Activated CD8-positive, alpha-beta T cell treated with anti-CD3 and anti-CD28 coated beads, Interleukin-2, amount 10 ng/mL, durations not matched to agents 7 days and 5 days (primary cell): Measurements from ENCODE around the gene SUSD3. TPM values are rescaled to one million over a fixed set of nuclear protein-coding genes. Genes with fewer than 3 reads are reported as not detected.

ENCODE experiments used
- ATAC-seq: fragments of 150-1000 bp; cut with Tn5 transposase; one replicate; pipeline ENCODE4 v1.10.0; 2021; ENCODE audit warnings: moderate library complexity
- CTCF ChIA-PET: fragments of 350-600 bp; sonication (Branson Sonifier 250); formaldehyde crosslinking; loops from one replicate; lab custom pipeline; 2021; ENCODE audit warnings: antibody characterized with exemption; lab: Charles Lee
- POLR2A ChIA-PET: fragments of 350-600 bp; sonication (Branson Sonifier 250); formaldehyde crosslinking; loops from one replicate; lab custom pipeline; 2021; ENCODE audit warnings: antibody characterized with exemption; lab: Charles Lee
- DNase-seq: peaks from one replicate; pipeline ENCODE4 v3.0.0-alpha.2; 2020
- H3K27ac Mint-ChIP-seq: one replicate; pipeline ENCODE4 v1.8.0; 2021; ENCODE audit warnings: mild to moderate bottlenecking, mixed read lengths
- H3K27me3 Mint-ChIP-seq: one replicate; pipeline ENCODE4 v1.8.0; 2021; ENCODE audit warnings: low read depth, mixed read lengths
- H3K36me3 Mint-ChIP-seq: one replicate; pipeline ENCODE4 v1.8.0; 2021; ENCODE audit warnings: low read depth, mixed read lengths
- H3K4me1 Mint-ChIP-seq: one replicate; pipeline ENCODE4 v1.8.0; 2021; ENCODE audit warnings: low read depth, mixed read lengths
- H3K4me3 Mint-ChIP-seq: one replicate; pipeline ENCODE4 v1.8.0; 2021; ENCODE audit warnings: mild to moderate bottlenecking, mixed read lengths
- H3K9me3 Mint-ChIP-seq: one replicate; pipeline ENCODE4 v1.8.0; 2022; ENCODE audit warnings: mixed read lengths; ENCODE audit not compliant: insufficient read depth
- total RNA-seq, 2 experiments: library from RNA; stranded (reverse); gene quantifications; one replicate each; pipeline ENCODE4 v1.2.3, GENCODE V29; 2021

Gene SUSD3
- total RNA-seq, 2 experiments from 2014 or later: 57.9 to 59.6 TPM

DNA sequence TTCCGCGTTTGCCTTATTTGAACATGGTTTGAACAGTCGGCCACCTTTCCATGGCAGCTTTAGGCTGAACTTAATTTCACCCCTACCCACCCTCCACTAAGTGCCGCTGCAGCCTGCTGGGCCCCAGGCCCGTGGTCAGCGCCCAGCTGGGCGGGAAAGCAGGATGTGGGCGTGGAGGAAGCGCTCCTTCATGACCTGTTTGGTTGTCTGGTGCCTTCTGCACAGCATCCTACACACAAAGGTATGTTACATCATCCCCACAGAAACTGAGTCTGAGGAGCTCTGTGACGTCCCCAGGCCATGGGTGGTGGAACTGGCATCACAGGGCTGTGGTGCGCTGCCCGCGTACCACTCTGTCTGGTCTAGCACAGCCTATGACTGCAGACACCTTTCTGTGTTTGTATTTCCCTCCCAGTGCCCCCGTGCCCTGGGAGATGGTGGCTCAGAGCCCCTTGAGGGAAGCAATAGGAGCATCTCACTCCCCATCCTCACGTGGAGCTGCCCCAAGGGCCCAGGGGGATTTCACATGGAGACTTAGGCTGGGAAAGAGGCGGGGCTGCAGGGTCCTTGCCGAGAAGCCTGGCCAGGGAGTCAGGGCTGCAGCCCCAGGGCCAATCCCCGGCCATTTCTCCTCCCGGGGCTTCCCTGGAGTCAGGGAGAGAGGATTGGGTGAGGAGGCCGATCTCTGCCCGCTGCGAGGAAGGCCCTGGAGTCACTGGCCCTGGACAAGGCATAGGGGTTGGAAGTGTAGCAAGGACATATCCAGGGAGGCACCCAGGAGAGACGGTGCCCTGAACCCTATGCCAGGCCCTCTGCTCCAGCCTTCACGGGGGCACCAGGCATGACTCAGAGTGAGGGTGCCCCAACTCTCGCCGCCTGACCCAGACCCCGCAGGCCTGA, 37.5 kb upstream of the SUSD3 start:
- Mint-ChIP-seq H3K4me1 (peaks cover 75% of the 10 kb centered on the region), H3K4me3 (no peak overlapping the region), H3K27me3 (no peaks in the 10 kb centered on the region), H3K9me3 (no peaks in the 10 kb centered on the region), H3K27ac (peak overlapping the region; percentile 87), H3K36me3 (peaks cover 69% of the 10 kb centered on the region)
- ChIA-PET POLR2A (interaction anchor here (0.8 to 1.9 kb wide), 3 partner anchors 9 to 12 kb away, joined by 3 to 9 read pairs (median 3); no protein-coding TSS in a partner anchor), CTCF (interaction anchor here (0.7 to 2.4 kb wide), 6 partner anchors 18 to 282 kb away, joined by 3 to 16 read pairs (median 4); no protein-coding TSS in a partner anchor)
- ATAC-seq (peak; percentile 58), DNase-seq (peak; percentile 79)

GRCh38 chr9:93022066-93022465, 36.4 kb upstream of the SUSD3 start:
- Mint-ChIP-seq H3K36me3 (peaks cover 76% of the 10 kb centered on the region), H3K27ac (peak overlapping the region; percentile 87), H3K9me3 (no peaks in the 10 kb centered on the region), H3K4me1 (peaks cover 85% of the 10 kb centered on the region), H3K27me3 (no peaks in the 10 kb centered on the region), H3K4me3 (no peak overlapping the region)
- ATAC-seq (no peak), DNase-seq (no peak)
- POLR2A ChIA-PET: interaction anchor here (1.9 kb wide), 1 partner anchor 13 kb away, joined by 9 read pairs; no protein-coding TSS in a partner anchor
- CTCF ChIA-PET: no interaction called here

- POLR2A ChIA-PET: no interaction called here
- Mint-ChIP-seq H3K9me3 (no peaks in the 10 kb centered on the region), H3K4me1 (peaks cover 87% of the 10 kb centered on the region), H3K27ac (peak overlapping the region; percentile 76), H3K27me3 (no peaks in the 10 kb centered on the region), H3K36me3 (peaks cover 77% of the 10 kb centered on the region), H3K4me3 (no peak overlapping the region)
- DNase-seq (no peak), ATAC-seq (no peak)
- CTCF ChIA-PET: interaction anchor here (4.1 kb wide), 1 partner anchor 20 kb away, joined by 35 read pairs; no protein-coding TSS in a partner anchor
These were observed 35.6 kb upstream of the SUSD3 start for GRCh38 chr9:93022721-93023520.

- Mint-ChIP-seq H3K4me1 (peaks cover 87% of the 10 kb centered on the region), H3K36me3 (peaks cover 76% of the 10 kb centered on the region), H3K4me3 (no peak overlapping the region), H3K27me3 (no peaks in the 10 kb centered on the region), H3K27ac (peak overlapping the region; percentile 76), H3K9me3 (no peaks in the 10 kb centered on the region)
- DNase-seq (no peak), ATAC-seq (no peak)
- CTCF ChIA-PET: interaction anchor here (4.1 kb wide), 1 partner anchor 21 kb away, joined by 35 read pairs; no protein-coding TSS in a partner anchor
- POLR2A ChIA-PET: no interaction called here
These were observed 35.0 kb upstream of the SUSD3 start for GRCh38 chr9:93023521-93023815.

GRCh38 chr9:93024646-93024910, 33.9 kb upstream of the SUSD3 start:
- peaks cover 88% of the 10 kb centered on the region for H3K4me1 Mint-ChIP-seq

GRCh38 chr9:93024986-93025630, 33.4 kb upstream of the SUSD3 start:
- peaks cover 77% of the 10 kb centered on the region for H3K36me3 Mint-ChIP-seq
- POLR2A ChIA-PET: interaction anchor here (0.6 to 2.0 kb wide), 8 partner anchors 10 to 71 kb away, joined by 3 to 14 read pairs (median 5); partner anchors contain the start of gene CARD19
- DNase-seq (peak; percentile 60), ATAC-seq (peak; percentile 49)
- H3K9me3 Mint-ChIP-seq: no peaks in the 10 kb centered on the region
- no peaks in the 10 kb centered on the region for H3K27me3 Mint-ChIP-seq
- peak overlapping the region; percentile 92 for H3K27ac Mint-ChIP-seq
- CTCF ChIA-PET: interaction anchor here (0.8 to 4.1 kb wide), 10 partner anchors 12 to 84 kb away, joined by 3 to 35 read pairs (median 4); no protein-coding TSS in a partner anchor
- H3K4me3 Mint-ChIP-seq: peak overlapping the region; percentile 24
- H3K4me1 Mint-ChIP-seq: peaks cover 89% of the 10 kb centered on the region

More at GRCh38 chr9:93024646-93024910, 33.9 kb upstream of the SUSD3 start:
- Mint-ChIP-seq H3K27ac (peak overlapping the region; percentile 92), H3K27me3 (no peaks in the 10 kb centered on the region), H3K9me3 (no peaks in the 10 kb centered on the region), H3K36me3 (peaks cover 73% of the 10 kb centered on the region), H3K4me3 (no peak overlapping the region)
- no peak for ATAC-seq
- ChIA-PET CTCF (interaction anchor here (0.8 to 4.1 kb wide), 3 partner anchors 22 to 84 kb away, joined by 5 to 35 read pairs (median 5); no protein-coding TSS in a partner anchor), POLR2A (interaction anchor here (1.1 to 1.7 kb wide), 2 partner anchors 9 to 38 kb away, joined by 3 to 7 read pairs; no protein-coding TSS in a partner anchor)
- DNase-seq: no peak

- Mint-ChIP-seq H3K27me3 (no peaks in the 10 kb centered on the region), H3K4me3 (no peak overlapping the region), H3K27ac (peak overlapping the region; percentile 92), H3K9me3 (no peaks in the 10 kb centered on the region), H3K36me3 (peaks cover 81% of the 10 kb centered on the region), H3K4me1 (peaks cover 87% of the 10 kb centered on the region)
- ChIA-PET CTCF (interaction anchor here (0.8 to 4.1 kb wide), 11 partner anchors 12 to 83 kb away, joined by 3 to 35 read pairs (median 3); no protein-coding TSS in a partner anchor), POLR2A (interaction anchor here (0.6 to 2.0 kb wide), 7 partner anchors 10 to 70 kb away, joined by 3 to 14 read pairs (median 3); partner anchors contain the start of gene CARD19)
- ATAC-seq (no peak), DNase-seq (no peak)
These were observed 32.8 kb upstream of the SUSD3 start for GRCh38 chr9:93025736-93026135.

- ATAC-seq: no peak
- peaks cover 82% of the 10 kb centered on the region for H3K36me3 Mint-ChIP-seq
- POLR2A ChIA-PET: interaction anchor here (0.7 to 2.0 kb wide), 3 partner anchors 26 to 62 kb away, joined by 3 to 14 read pairs (median 7); no protein-coding TSS in a partner anchor
These were observed 31.9 kb upstream of the SUSD3 start for GRCh38 chr9:93026640-93027039.

DNA sequence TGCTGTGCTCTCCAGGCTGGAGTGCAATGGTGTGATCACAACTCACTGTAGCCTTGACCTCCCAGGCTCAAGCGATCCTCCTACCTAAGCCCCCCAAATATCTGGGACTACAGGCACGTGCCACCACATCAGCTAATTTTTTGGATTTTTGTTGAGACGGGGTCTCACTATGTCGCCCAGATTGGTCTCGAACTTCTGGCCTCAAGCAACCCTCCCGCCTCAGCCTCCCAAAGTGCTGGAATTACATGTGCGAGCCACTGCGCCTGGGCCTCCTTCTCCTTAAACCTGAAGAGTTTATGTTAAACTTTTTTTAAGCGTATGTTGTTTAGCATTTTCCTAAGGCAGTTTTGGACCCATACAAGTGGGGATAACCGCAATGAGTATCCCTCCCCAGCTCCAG, 30.8 kb upstream of the SUSD3 start:
- POLR2A ChIA-PET: interaction anchor here (0.6 to 2.7 kb wide), 12 partner anchors 10 to 93 kb away, joined by 3 to 23 read pairs (median 4); no protein-coding TSS in a partner anchor
- CTCF ChIA-PET: interaction anchor here (0.9 to 2.5 kb wide), 13 partner anchors 9 to 81 kb away, joined by 3 to 12 read pairs (median 4); no protein-coding TSS in a partner anchor
- Mint-ChIP-seq H3K4me3 (peak overlapping the region; percentile 71), H3K27ac (peak overlapping the region; percentile 92), H3K9me3 (no peaks in the 10 kb centered on the region), H3K4me1 (peaks cover 85% of the 10 kb centered on the region), H3K36me3 (peaks cover 85% of the 10 kb centered on the region), H3K27me3 (no peaks in the 10 kb centered on the region)
- DNase-seq: no peak
- ATAC-seq: no peak

More at GRCh38 chr9:93026640-93027039, 31.9 kb upstream of the SUSD3 start:
- no peak overlapping the region for H3K4me3 Mint-ChIP-seq
- H3K27me3 Mint-ChIP-seq: no peaks in the 10 kb centered on the region
- peak overlapping the region; percentile 92 for H3K27ac Mint-ChIP-seq
- no peaks in the 10 kb centered on the region for H3K9me3 Mint-ChIP-seq
- DNase-seq: no peak
- CTCF ChIA-PET: interaction anchor here (0.8 to 4.1 kb wide), 6 partner anchors 15 to 70 kb away, joined by 3 to 35 read pairs (median 4); no protein-coding TSS in a partner anchor
- H3K4me1 Mint-ChIP-seq: peaks cover 84% of the 10 kb centered on the region

DNA sequence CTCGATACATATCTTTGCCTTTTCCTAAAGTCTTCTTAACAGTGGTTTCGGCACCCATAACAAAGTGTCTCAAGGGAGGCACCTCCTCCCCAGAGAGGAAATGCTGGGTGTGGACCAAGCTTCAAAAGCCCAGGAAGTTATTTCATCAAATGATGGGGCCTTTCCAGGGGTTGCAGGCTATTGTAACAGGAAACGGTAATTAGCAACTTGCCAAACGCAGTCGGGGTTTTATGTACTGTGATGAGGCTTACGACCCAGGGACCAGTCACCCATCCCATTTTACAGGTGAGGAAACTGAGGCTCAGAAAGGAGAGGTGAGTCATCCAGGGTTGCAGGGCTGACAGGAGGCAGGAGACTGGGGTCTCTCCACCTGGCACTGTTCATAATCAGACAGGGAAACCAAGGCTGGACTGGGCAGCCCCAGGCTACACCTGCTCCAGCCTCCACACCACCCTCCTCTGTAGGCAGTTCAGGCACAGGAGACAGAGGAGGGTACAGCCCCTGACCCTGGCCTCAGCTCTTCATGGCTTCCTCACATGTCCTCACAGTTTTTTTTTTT, 30.0 kb upstream of the SUSD3 start:
- Mint-ChIP-seq H3K4me3 (peak overlapping the region; percentile 71), H3K4me1 (peaks cover 79% of the 10 kb centered on the region), H3K36me3 (peaks cover 81% of the 10 kb centered on the region), H3K9me3 (no peaks in the 10 kb centered on the region), H3K27me3 (no peaks in the 10 kb centered on the region), H3K27ac (peak overlapping the region; percentile 92)
- ChIA-PET CTCF (interaction anchor here (0.9 to 2.0 kb wide), 11 partner anchors 9 to 80 kb away, joined by 3 to 12 read pairs (median 4); no protein-coding TSS in a partner anchor), POLR2A (interaction anchor here (0.6 to 2.7 kb wide), 15 partner anchors 9 to 92 kb away, joined by 3 to 23 read pairs (median 4); no protein-coding TSS in a partner anchor)
- peak; percentile 83 for DNase-seq
- ATAC-seq: peak; percentile 85
